IMR-90 (cell line): ENCODE measurements around the gene CDCA4. TPM values are rescaled to one million over a fixed set of nuclear protein-coding genes. Genes with fewer than 3 reads are reported as not detected.

Experiments
- ATAC-seq: fragments of 200-7000 bp; cut with Tn5 transposase; 2 replicates; pipeline ENCODE4 v1.9.1; 2020; ENCODE audit warnings: low read depth, mild to moderate bottlenecking, moderate library complexity
- BruUV-seq: library from RNA; stranded (reverse); fragments of 400-500 nt; replicated peaks from 2 replicates; lab custom pipeline; 2021; lab: Mats Ljungman, UMichigan
- CTCF ChIA-PET: fragments of 300-600 bp; formaldehyde crosslinking; extraction: SDS; loops from one replicate; lab custom pipeline; 2021; ENCODE audit warnings: antibody characterized with exemption; lab: Yijun Ruan, JAX
- POLR2A ChIA-PET: fragments of 300-600 bp; sonication (Branson Sonifier 250); formaldehyde crosslinking; loops from one replicate; lab custom pipeline; 2022; ENCODE audit warnings: antibody characterized with exemption; ENCODE audit not compliant: unreplicated experiment; lab: Charles Lee
- DNase-seq: peaks from one replicate; pipeline ENCODE4 v3.0.0; 2013
- H2AFZ ChIP-seq: replicated peaks from 2 replicates; pipeline ENCODE3; 2013; ENCODE audit warnings: low read length, mild to moderate bottlenecking; ENCODE audit not compliant: poor library complexity
- H2AK5ac ChIP-seq: 2 replicates; pipeline ENCODE4 v1.6.1; 2013; ENCODE audit warnings: low read depth, low read length, inconsistent platforms
- H2AK9ac ChIP-seq: replicated peaks from 2 replicates; pipeline ENCODE3; 2013; ENCODE audit warnings: mild to moderate bottlenecking, low read depth, low read length, moderate library complexity; ENCODE audit not compliant: poor library complexity
- H2BK120ac ChIP-seq: 2 replicates; pipeline ENCODE4 v1.6.1; 2013; ENCODE audit warnings: low read depth, low read length, inconsistent platforms
- H2BK15ac ChIP-seq: 3 replicates; pipeline ENCODE4 v1.6.1; 2013; ENCODE audit warnings: low read depth, low read length, inconsistent platforms
- H2BK20ac ChIP-seq: 2 replicates; pipeline ENCODE4 v1.6.1; 2013; ENCODE audit warnings: low read depth, mild to moderate bottlenecking, inconsistent platforms, low read length, moderate library complexity
- H2BK5ac ChIP-seq: 2 replicates; pipeline ENCODE4 v1.6.1; 2013; ENCODE audit warnings: mild to moderate bottlenecking, low read depth, low read length, inconsistent platforms; ENCODE audit not compliant: poor library complexity, severe bottlenecking
- H3K14ac ChIP-seq: replicated peaks from 2 replicates; pipeline ENCODE4 v1.6.1; 2013; ENCODE audit warnings: low read depth, low read length, inconsistent platforms
- H3K18ac ChIP-seq: 2 replicates; pipeline ENCODE4 v1.6.1; 2013; ENCODE audit warnings: low read depth, low read length, control low read depth
- H3K23ac ChIP-seq: 2 replicates; pipeline ENCODE4 v1.6.1; 2013; ENCODE audit warnings: low read depth, low read length, inconsistent platforms
- H3K27ac ChIP-seq: 2 replicates; pipeline ENCODE4 v1.5.1; 2013; ENCODE audit warnings: mild to moderate bottlenecking, control low read depth, low read length; ENCODE audit not compliant: insufficient read depth
- H3K27me3 ChIP-seq: 2 replicates; pipeline ENCODE4 v1.6.1; 2013; ENCODE audit warnings: low read length; ENCODE audit not compliant: control insufficient read depth, insufficient read depth
- H3K36me3 ChIP-seq: 2 replicates; pipeline ENCODE4 v1.6.1; 2013; ENCODE audit warnings: low read length, mixed read lengths; ENCODE audit not compliant: control insufficient read depth, insufficient read depth
- H3K4ac ChIP-seq: 2 replicates; pipeline ENCODE4 v1.6.1; 2013; ENCODE audit warnings: low read depth, low read length, inconsistent platforms
- H3K4me1 ChIP-seq: 2 replicates; pipeline ENCODE4 v1.6.1; 2013; ENCODE audit warnings: low read length, mixed read lengths; ENCODE audit not compliant: control insufficient read depth, insufficient read depth
- H3K4me2 ChIP-seq: 2 replicates; pipeline ENCODE4 v1.6.1; 2013; ENCODE audit warnings: low read depth, mild to moderate bottlenecking, control low read depth, low read length, moderate library complexity
- H3K4me3 ChIP-seq: 2 replicates; pipeline ENCODE4 v1.5.1; 2013; ENCODE audit warnings: low read depth, mild to moderate bottlenecking, control low read depth, low read length, moderate library complexity; ENCODE audit not compliant: insufficient read depth
- H3K56ac ChIP-seq: 2 replicates; pipeline ENCODE4 v1.6.1; 2013; ENCODE audit warnings: low read length, inconsistent platforms; ENCODE audit not compliant: insufficient read depth; ENCODE audit errors: extremely low read depth
- H3K79me1 ChIP-seq, 2 experiments: 2 replicates each; pipeline ENCODE4 v1.6.1; 2013; ENCODE audit warnings: low read length in 2 of 2, inconsistent platforms in 1 of 2, low read depth in 1 of 2
- H3K9ac ChIP-seq: 2 replicates; pipeline ENCODE4 v1.6.1; 2013; ENCODE audit warnings: low read depth, low read length, control low read depth
- H3K9me1 ChIP-seq: 2 replicates; pipeline ENCODE4 v1.6.1; 2013; ENCODE audit warnings: low read length, inconsistent platforms; ENCODE audit not compliant: insufficient read depth
- H3K9me3 ChIP-seq: 2 replicates; pipeline ENCODE4 v1.6.1; 2013; ENCODE audit warnings: low read length; ENCODE audit not compliant: control insufficient read depth, insufficient read depth
- H4K20me1 ChIP-seq: 2 replicates; pipeline ENCODE4 v1.6.1; 2013; ENCODE audit warnings: low read length, inconsistent platforms; ENCODE audit not compliant: insufficient read depth
- H4K5ac ChIP-seq: 2 replicates; pipeline ENCODE4 v1.6.1; 2013; ENCODE audit warnings: mild to moderate bottlenecking, low read depth, low read length, control low read depth
- H4K8ac ChIP-seq, 2 experiments: 2 replicates each; pipeline ENCODE4 v1.6.1; 2013; ENCODE audit warnings: low read depth in 2 of 2, low read length in 2 of 2, control low read depth in 1 of 2, inconsistent platforms in 1 of 2
- H4K91ac ChIP-seq: 2 replicates; pipeline ENCODE4 v1.6.1; 2013; ENCODE audit warnings: low read depth, low read length, inconsistent platforms; ENCODE audit not compliant: insufficient read depth
- BHLHE40 ChIP-seq: fragments of 150-350 bp; IDR thresholded peaks from 2 replicates; pipeline ENCODE4 v1.6.1; 2016; ENCODE audit warnings: mild to moderate bottlenecking, low read depth, low read length
- CEBPB ChIP-seq: IDR thresholded peaks from 2 replicates; pipeline ENCODE4 v1.6.1; 2012; ENCODE audit warnings: low read depth, low read length, improper control_type of control experiment
- CHD1 ChIP-seq: IDR thresholded peaks from 2 replicates; pipeline ENCODE4 v1.6.1; 2012; ENCODE audit warnings: low read depth, low read length, improper control_type of control experiment
- MAFK ChIP-seq: IDR thresholded peaks from 2 replicates; pipeline ENCODE4 v1.6.1; 2012; ENCODE audit warnings: low read depth, low read length, improper control_type of control experiment
- MAZ ChIP-seq: IDR thresholded peaks from 2 replicates; pipeline ENCODE4 v1.6.1; 2012; ENCODE audit warnings: low read depth, mild to moderate bottlenecking, low read length, improper control_type of control experiment, moderate library complexity, borderline replicate concordance
- MXI1 ChIP-seq: IDR thresholded peaks from 2 replicates; pipeline ENCODE4 v1.6.1; 2012; ENCODE audit warnings: low read depth, mild to moderate bottlenecking, low read length, moderate library complexity, borderline replicate concordance
- POLR2A ChIP-seq: IDR thresholded peaks from 2 replicates; pipeline ENCODE4 v1.6.1; 2012; ENCODE audit warnings: mild to moderate bottlenecking, low read depth, low read length
- RAD21 ChIP-seq: IDR thresholded peaks from 2 replicates; pipeline ENCODE4 v1.6.1; 2012; ENCODE audit warnings: low read length, improper control_type of control experiment
- RCOR1 ChIP-seq: IDR thresholded peaks from 2 replicates; pipeline ENCODE4 v1.6.1; 2012; ENCODE audit warnings: mild to moderate bottlenecking, low read length, improper control_type of control experiment; ENCODE audit not compliant: insufficient replicate concordance
- RFX5 ChIP-seq: IDR thresholded peaks from 2 replicates; pipeline ENCODE4 v1.8.0; 2012; ENCODE audit warnings: low read depth, mild to moderate bottlenecking, low read length, moderate library complexity
- SMC3 ChIP-seq: fragments of 150-350 bp; IDR thresholded peaks from 2 replicates; pipeline ENCODE4 v1.6.1; 2016; ENCODE audit warnings: low read depth, mild to moderate bottlenecking, antibody characterized with exemption, low read length, moderate library complexity
- WGBS, 2 experiments: methylation state at CpG; one replicate each; pipeline versions ENCODE4 v1.1.5 to v1.1.7; 2013; ENCODE audit warnings: missing lambda C conversion rate in 2 of 2; ENCODE audit not compliant: insufficient read length in 1 of 2; ENCODE audit errors: extremely low coverage in 2 of 2; 5-methylcytosine and 5-hydroxymethylcytosine counted together
- dilution Hi-C: fragments of 300-500 bp; cut with HindIII; formaldehyde crosslinking; loops from one replicate; pipeline ENCODE4 v1.14.3; 2018; ENCODE audit warnings: low sequenced_read_pairs; ENCODE audit not compliant: unreplicated experiment
- in situ Hi-C: fragments of 300-500 bp; cut with MboI; formaldehyde crosslinking; loops from 3 replicates; pipeline ENCODE4 v1.14.3; 2019; ENCODE audit warnings: low sequenced_read_pairs, inconsistent platforms, mixed read lengths
- intact Hi-C: fragments of 100-400 bp; cut with micrococcal nuclease; formaldehyde crosslinking; loops from 2 replicates; pipeline ENCODE4 v1.10.0; 2022
- polyA plus RNA-seq, 3 experiments: library from polyadenylated mRNA; depleted of rRNA; stranded (reverse); fragments of >200 nt; gene quantifications; 2 replicates each; pipeline ENCODE4 v1.2.3, GENCODE V29; 2012; ENCODE audit warnings: low replicate concordance in 1 of 3
- total RNA-seq: library from RNA; depleted of rRNA; stranded (reverse); fragments of >200 nt; gene quantifications from 2 replicates; pipeline ENCODE4 v1.2.3, GENCODE V29; 2012
- TF ChIP-seq, protein P1 (sequence below): fragments of 150-350 bp; IDR thresholded peaks from 2 replicates; pipeline ENCODE4 v1.6.1; 2017; ENCODE audit warnings: mild to moderate bottlenecking, antibody characterized with exemption, low read length, low read depth
- TF ChIP-seq, protein P2 (sequence below): fragments of 150-350 bp; IDR thresholded peaks from 2 replicates; pipeline ENCODE4 v1.6.1; 2016; ENCODE audit warnings: low read depth, mild to moderate bottlenecking, low read length, moderate library complexity, borderline replicate concordance
- TF ChIP-seq, protein P3 (sequence below): conservative IDR thresholded peaks from 2 replicates; pipeline ENCODE4 v1.5.1; 2012; ENCODE audit warnings: mild to moderate bottlenecking, low read depth, low read length, improper control_type of control experiment

The CDCA4 gene
- total and polyA plus RNA-seq, 2 of the 4 experiments (the other 2 are of a cell fraction) = 17.7 to 18.6 TPM

DNA sequence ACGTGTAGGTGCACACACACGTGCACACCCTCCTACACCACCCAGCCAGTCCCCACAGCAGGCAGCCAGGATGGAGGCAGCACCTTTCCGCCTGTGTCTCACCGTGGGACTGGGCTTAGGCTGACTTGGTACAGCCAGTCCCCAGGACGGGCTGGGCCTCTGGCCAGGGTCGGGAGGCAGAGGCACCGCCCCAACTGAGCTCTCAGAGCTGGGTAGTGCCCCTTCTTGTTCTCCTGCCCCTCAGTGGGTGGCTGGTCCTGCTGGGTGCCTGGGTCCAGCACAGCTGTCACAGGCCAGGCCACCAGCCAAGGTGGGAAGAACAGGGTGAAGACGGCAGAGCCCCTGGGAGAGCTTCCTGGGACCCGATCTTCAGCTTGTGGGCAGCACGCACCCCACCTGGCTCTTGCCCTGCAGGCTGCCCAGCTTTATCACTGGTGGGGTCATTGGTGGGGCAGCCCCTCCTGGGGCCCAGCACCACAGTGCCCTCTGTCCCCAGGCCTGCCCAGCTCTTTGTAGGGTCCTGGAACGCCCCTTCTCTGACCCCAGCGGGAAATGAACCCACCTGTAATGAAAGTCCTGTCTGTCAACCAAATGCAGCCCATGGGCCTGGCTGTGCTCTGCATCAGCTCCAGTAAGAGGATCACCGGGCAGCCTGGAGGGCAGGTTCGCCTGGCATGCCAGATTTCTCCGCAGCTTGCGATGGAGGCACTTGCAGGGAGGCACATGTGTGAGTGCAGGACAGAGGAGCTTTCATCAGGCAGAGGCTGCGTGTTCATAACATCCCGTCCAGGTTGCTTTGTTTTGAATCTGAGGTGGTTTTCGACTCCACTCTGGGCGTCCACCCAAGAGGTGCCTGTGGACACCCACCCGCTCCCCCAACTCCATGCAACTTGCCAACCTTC, 14.7 kb downstream of the CDCA4 start:
- POLR2A ChIA-PET = no interaction called here

More for the DNA sequence above, 14.7 kb downstream of the CDCA4 start:
- DNase-seq (no peak), ATAC-seq (no peak)
- dilution Hi-C loops (no loop called here), intact Hi-C loops (no loop called here), in situ Hi-C loops (no loop called here)
- Histone ChIP-seq H3K27ac (no peak overlapping the region), H4K20me1 (peaks cover 17% of the 10 kb centered on the region), H3K4me3 (no peak overlapping the region), H2AK9ac (no peak overlapping the region), H2BK5ac (no peak overlapping the region), H3K9ac (no peak overlapping the region), H3K36me3 (peaks cover 22% of the 10 kb centered on the region), H2BK20ac (no peak overlapping the region), H3K18ac (no peak overlapping the region), H3K9me3 (no peaks in the 10 kb centered on the region), H3K4me1 (no peaks in the 10 kb centered on the region), H3K14ac (no peak overlapping the region), H2AFZ (peak overlapping the region; percentile 41), H3K79me1 (peaks cover 19 to 30% of the 10 kb centered on the region in 2 experiments), H3K56ac (no peak overlapping the region), H4K8ac (no peak overlapping the region), H4K5ac (no peak overlapping the region), H2BK15ac (no peak overlapping the region), H3K4ac (no peak overlapping the region), H2BK120ac (no peak overlapping the region), H2AK5ac (no peak overlapping the region), H4K91ac (no peak overlapping the region), H3K4me2 (no peak overlapping the region), H3K23ac (no peak overlapping the region), H3K27me3 (no peaks in the 10 kb centered on the region), H3K9me1 (no peaks in the 10 kb centered on the region)
- CTCF ChIA-PET = interaction anchor here (0.9 kb wide), 1 partner anchor 31 kb away, joined by 3 read pairs; no protein-coding TSS in a partner anchor
- WGBS, 2 experiments = 94% methylated on average over 8 of the region's 21 CpGs; no CpG with 5 or more reads in 1 of the 2 experiments
- TF ChIP-seq CEBPB (no peak), POLR2A (no peak), SMC3 (no peak), CHD1 (no peak), RCOR1 (no peak), RFX5 (no peak), MXI1 (no peak), RAD21 (no peak), BHLHE40 (no peak), MAFK (no peak), MAZ (no peak)
- TF ChIP-seq, protein P1, sequence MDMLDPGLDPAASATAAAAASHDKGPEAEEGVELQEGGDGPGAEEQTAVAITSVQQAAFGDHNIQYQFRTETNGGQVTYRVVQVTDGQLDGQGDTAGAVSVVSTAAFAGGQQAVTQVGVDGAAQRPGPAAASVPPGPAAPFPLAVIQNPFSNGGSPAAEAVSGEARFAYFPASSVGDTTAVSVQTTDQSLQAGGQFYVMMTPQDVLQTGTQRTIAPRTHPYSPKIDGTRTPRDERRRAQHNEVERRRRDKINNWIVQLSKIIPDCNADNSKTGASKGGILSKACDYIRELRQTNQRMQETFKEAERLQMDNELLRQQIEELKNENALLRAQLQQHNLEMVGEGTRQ = no peak
- TF ChIP-seq, protein P2, sequence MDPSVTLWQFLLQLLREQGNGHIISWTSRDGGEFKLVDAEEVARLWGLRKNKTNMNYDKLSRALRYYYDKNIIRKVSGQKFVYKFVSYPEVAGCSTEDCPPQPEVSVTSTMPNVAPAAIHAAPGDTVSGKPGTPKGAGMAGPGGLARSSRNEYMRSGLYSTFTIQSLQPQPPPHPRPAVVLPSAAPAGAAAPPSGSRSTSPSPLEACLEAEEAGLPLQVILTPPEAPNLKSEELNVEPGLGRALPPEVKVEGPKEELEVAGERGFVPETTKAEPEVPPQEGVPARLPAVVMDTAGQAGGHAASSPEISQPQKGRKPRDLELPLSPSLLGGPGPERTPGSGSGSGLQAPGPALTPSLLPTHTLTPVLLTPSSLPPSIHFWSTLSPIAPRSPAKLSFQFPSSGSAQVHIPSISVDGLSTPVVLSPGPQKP = no peak
- TF ChIP-seq, protein P3, sequence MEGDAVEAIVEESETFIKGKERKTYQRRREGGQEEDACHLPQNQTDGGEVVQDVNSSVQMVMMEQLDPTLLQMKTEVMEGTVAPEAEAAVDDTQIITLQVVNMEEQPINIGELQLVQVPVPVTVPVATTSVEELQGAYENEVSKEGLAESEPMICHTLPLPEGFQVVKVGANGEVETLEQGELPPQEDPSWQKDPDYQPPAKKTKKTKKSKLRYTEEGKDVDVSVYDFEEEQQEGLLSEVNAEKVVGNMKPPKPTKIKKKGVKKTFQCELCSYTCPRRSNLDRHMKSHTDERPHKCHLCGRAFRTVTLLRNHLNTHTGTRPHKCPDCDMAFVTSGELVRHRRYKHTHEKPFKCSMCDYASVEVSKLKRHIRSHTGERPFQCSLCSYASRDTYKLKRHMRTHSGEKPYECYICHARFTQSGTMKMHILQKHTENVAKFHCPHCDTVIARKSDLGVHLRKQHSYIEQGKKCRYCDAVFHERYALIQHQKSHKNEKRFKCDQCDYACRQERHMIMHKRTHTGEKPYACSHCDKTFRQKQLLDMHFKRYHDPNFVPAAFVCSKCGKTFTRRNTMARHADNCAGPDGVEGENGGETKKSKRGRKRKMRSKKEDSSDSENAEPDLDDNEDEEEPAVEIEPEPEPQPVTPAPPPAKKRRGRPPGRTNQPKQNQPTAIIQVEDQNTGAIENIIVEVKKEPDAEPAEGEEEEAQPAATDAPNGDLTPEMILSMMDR = no peak
- BruUV-seq = no TSS peak
